Prostate gland (tissue), 2 donors: Measurements from ENCODE around the gene CALML3.

Source experiments
- CTCF ChIP-seq, 4 experiments: fragments of 200-600 bp in 2 of 4; fragments of 450-650 bp in 2 of 4; sonication (generic) in 2 of 4; IDR thresholded peaks; 1 replicate in 3 of 4; 2 replicates in 1 of 4; pipeline ENCODE4 v1.5.1; 2016 to 2019; ENCODE audit warnings: antibody characterized with exemption in 4 of 4, mild to moderate bottlenecking in 2 of 4, moderate library complexity in 2 of 4
- POLR2AphosphoS5 ChIP-seq: sonication (generic); formaldehyde crosslinking; IDR thresholded peaks from one replicate; pipeline ENCODE4 v1.6.1; 2017; ENCODE audit warnings: antibody characterized with exemption

- TF ChIP-seq CTCF (IDR thresholded peaks at IDR 0.05), result no peak
- no peak for TF ChIP-seq POLR2AphosphoS5
These were observed 24.9 kb downstream of the CALML3 start for GRCh38 chr10:5549462-5550249.
